Spleen (tissue), 7 donors: Measurements from ENCODE around the gene HIC1.

Experiments used
- POLR2AphosphoS5 ChIP-seq, 3 donors: sonication (generic); formaldehyde crosslinking; IDR thresholded peaks; one replicate each; pipeline ENCODE4 v1.5.1; 2017; ENCODE audit warnings: antibody characterized with exemption in 3 of 3
- TF ChIP-seq, protein P1 (sequence below), 11 experiments: fragments of 200-600 bp in 7 of 11; fragments of 450-650 bp in 4 of 11; sonication (generic) in 4 of 11; IDR thresholded peaks in 8 of 11; conservative IDR thresholded peaks in 3 of 11; 1 replicate in 7 of 11; 2 replicates in 4 of 11; pipeline versions ENCODE4 v1.4.0 to v1.8.0; 2016 to 2021; ENCODE audit warnings: antibody characterized with exemption in 11 of 11, inconsistent platforms in 4 of 11, mild to moderate bottlenecking in 1 of 11
- donor health status: DM: no; HTN: no; CAD: no; lungs with moderate emphysema.
- donor health status: DM: no; HTN: no; CAD: no.
- donor health status: DM: no; HTN: no; CAD: no.

GRCh38 chr17:2060681-2061440 is 6.0 kb downstream of the HIC1 start:
- TF ChIP-seq, protein P1, sequence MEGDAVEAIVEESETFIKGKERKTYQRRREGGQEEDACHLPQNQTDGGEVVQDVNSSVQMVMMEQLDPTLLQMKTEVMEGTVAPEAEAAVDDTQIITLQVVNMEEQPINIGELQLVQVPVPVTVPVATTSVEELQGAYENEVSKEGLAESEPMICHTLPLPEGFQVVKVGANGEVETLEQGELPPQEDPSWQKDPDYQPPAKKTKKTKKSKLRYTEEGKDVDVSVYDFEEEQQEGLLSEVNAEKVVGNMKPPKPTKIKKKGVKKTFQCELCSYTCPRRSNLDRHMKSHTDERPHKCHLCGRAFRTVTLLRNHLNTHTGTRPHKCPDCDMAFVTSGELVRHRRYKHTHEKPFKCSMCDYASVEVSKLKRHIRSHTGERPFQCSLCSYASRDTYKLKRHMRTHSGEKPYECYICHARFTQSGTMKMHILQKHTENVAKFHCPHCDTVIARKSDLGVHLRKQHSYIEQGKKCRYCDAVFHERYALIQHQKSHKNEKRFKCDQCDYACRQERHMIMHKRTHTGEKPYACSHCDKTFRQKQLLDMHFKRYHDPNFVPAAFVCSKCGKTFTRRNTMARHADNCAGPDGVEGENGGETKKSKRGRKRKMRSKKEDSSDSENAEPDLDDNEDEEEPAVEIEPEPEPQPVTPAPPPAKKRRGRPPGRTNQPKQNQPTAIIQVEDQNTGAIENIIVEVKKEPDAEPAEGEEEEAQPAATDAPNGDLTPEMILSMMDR (IDR thresholded peaks at IDR 0.05 in 8 of 11, conservative IDR thresholded peaks at IDR 0.05 in 3 of 11) = no peak
- peak; percentile 36 to 65 (median 57) for TF ChIP-seq POLR2AphosphoS5 (IDR thresholded peaks at IDR 0.05)
